22Rv1 (cell line): Measurements from ENCODE around the gene DVL2.

Experiments used
- H3K27ac ChIP-seq: fragments of 450-650 bp; 2 replicates; pipeline ENCODE4 v1.5.1; 2017
- CTCF ChIP-seq: fragments of 450-650 bp; IDR thresholded peaks from 2 replicates; pipeline ENCODE4 v1.5.1; 2017; ENCODE audit warnings: mild to moderate bottlenecking
- ZFX ChIP-seq: fragments of 450-650 bp; IDR thresholded peaks from 2 replicates; pipeline ENCODE4 v1.6.1; 2017; ENCODE audit warnings: antibody characterized with exemption, borderline replicate concordance

DVL2 gene

GRCh38 chr17:7260651-7261378 lies 26.5 kb upstream of the DVL2 start:
- H3K27ac ChIP-seq = peak overlapping the region; percentile 99
- TF ChIP-seq CTCF = no peak
- no peak for TF ChIP-seq ZFX

GRCh38 chr17:7260151-7260550 lies 25.8 kb upstream of the DVL2 start:
- no peak for TF ChIP-seq CTCF
- TF ChIP-seq ZFX = no peak
- H3K27ac ChIP-seq = peak overlapping the region; percentile 99

GRCh38 chr17:7259555-7259889 lies 25.2 kb upstream of the DVL2 start:
- H3K27ac ChIP-seq = peak overlapping the region; percentile 99
- TF ChIP-seq ZFX (no peak), CTCF (no peak)

GRCh38 chr17:7258731-7259554 lies 24.6 kb upstream of the DVL2 start:
- H3K27ac ChIP-seq = peak overlapping the region; percentile 99
- no peak for TF ChIP-seq ZFX

- TF ChIP-seq CTCF (no peak), ZFX (no peak)
- H3K27ac ChIP-seq = peak overlapping the region; percentile 99
Observed at GRCh38 chr17:7256766-7257456, 22.6 kb upstream of the DVL2 start.

GRCh38 chr17:7254511-7254910 lies 20.2 kb upstream of the DVL2 start:
- TF ChIP-seq CTCF = no peak
- no peak for TF ChIP-seq ZFX

GRCh38 chr17:7253082-7253481 lies 18.8 kb upstream of the DVL2 start:
- no peak for TF ChIP-seq ZFX
- TF ChIP-seq CTCF = no peak
- H3K27ac ChIP-seq = peak overlapping the region; percentile 99

More at GRCh38 chr17:7254511-7254910, 20.2 kb upstream of the DVL2 start:
- H3K27ac ChIP-seq = peak overlapping the region; percentile 99
